NOMO-1 treated with DMSO at 0.1 percent for 48 hours (cell line): Measurements from ENCODE around the gene SYT13.

Experiments
- DNase-seq: peaks from one replicate; lab custom pipeline; 2025; ENCODE audit not compliant: unreplicated experiment; lab: John Stamatoyannopoulos, UW

SYT13 gene

DNA sequence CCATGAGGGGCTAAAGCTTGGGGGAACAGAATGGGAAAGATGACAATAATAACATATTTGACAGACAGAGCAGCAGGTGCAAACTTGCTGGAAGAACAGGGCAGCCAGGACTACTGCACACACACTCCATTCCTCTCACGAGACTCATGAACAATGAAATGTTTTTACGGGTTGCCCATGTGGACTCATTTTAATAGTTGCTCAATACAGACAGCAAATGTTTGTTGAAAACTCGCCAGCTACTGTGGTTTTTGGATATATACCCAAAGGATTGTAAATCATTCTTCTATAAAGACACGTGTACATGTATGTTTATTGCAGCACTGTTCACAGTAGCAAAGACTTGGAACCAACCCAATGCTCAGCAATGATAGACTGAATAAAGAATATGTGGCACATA lies 10.3 kb downstream of the SYT13 start:
- DNase-seq: no peak

DNA sequence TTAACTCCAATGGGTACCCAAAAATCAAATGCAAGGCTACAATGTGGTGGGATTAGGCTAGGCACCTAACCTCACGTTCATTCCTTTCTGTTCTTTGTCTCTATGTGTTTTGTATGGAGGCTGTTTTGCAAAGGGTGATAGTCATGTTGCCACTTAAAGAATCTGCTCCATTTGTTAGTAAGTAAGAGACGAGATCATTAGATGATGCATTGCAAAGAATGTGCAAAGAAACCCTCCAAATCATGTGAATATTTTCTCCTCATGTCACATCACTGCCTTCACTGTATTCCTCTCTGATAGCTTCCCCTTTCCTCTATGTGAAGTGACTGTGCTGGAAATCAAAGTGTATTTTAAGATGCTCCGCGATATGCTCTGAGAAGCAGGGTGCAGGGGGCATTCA lies 11.9 kb downstream of the SYT13 start:
- no peak for DNase-seq

DNA sequence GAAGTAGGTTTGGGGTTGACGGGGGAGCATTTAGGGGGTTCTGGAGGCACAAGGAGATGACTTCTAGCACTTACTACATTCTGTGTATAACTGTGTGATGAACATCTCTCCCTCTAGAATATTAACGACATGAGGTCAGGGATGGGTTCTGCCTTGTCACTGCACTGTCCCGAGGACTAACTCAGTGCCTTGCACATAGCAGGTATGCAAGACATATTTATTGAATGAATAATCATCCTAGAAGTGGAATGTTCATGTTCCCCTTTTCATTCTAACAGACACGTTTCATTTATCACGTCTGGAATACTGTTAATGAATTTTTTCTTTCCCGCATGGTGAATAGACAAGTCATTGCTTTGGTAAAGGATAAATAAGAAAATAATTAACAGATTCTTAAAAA lies 12.6 kb downstream of the SYT13 start:
- no peak for DNase-seq

DNA sequence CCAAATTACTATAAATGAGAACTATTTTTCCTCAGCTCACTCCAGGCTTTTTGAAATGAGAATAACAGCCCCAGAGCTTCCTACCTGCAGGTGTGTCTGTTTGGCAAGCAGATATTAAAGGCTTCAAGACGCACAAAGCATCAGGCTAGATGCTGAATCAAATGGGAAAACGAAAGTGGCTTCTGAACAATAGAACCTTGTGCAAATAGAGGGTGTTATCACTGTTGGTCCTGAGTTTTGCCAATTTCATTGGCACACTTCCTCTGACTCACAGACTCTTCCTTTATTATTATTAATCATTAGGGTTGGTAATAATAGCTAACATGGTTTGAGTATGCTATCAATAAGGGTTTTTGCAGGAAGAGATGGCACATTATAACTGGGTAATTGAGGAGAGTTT lies 13.4 kb downstream of the SYT13 start:
- DNase-seq: no peak

DNA sequence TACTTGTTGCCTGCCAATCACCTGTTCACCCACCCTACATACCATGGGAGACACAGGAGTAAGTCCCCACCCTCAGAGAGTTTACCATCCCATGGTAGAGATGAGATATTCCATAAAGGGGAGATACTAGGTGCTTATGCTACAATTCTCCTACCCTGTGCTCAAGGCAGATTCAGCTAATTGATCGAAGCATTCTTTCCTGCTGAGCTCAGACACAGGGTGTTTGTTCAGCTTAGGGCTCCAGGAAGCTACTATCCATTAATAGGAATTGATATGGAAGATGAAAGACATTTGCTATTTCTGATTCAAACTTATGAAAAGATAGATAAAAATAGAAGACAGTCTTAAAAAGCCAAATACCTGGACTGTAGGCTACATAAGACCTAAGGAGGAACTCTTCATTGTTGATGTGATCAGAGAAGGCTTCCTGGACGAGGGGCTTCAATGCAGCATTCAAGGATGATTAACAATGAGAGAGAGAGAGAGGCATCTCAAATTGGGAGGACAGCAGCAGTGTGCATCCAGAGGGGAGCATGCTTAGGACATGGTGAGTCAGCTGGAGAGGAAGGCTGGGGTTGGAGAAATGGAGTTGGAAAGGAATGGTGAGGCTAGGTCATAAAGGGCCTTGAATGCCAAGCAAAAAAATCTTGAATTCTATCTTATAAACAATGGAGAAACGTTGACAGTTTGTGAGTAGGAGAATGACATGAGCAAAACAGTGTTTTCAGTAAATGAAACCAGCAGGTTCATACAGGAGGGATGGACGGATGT lies 15.0 kb downstream of the SYT13 start:
- DNase-seq: no peak

DNA sequence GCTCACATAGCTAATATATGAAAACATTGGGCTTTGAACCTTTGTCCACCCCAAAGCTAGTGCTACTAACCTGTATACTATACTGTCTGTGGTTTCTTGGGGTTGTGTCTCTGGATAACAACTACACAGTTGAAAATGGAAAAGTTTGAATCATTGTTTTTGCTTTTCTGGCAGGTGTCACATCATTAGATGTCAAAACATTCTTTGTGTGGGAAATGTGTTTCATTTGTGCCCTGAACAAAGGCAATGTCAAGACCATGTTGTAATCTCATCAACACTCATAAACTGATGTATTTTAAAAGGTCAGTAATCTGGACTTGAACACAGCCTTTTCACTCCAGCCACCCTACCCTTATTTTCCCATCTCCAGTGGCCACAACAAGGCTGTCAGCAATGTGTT lies 16.5 kb downstream of the SYT13 start:
- no peak for DNase-seq

DNA sequence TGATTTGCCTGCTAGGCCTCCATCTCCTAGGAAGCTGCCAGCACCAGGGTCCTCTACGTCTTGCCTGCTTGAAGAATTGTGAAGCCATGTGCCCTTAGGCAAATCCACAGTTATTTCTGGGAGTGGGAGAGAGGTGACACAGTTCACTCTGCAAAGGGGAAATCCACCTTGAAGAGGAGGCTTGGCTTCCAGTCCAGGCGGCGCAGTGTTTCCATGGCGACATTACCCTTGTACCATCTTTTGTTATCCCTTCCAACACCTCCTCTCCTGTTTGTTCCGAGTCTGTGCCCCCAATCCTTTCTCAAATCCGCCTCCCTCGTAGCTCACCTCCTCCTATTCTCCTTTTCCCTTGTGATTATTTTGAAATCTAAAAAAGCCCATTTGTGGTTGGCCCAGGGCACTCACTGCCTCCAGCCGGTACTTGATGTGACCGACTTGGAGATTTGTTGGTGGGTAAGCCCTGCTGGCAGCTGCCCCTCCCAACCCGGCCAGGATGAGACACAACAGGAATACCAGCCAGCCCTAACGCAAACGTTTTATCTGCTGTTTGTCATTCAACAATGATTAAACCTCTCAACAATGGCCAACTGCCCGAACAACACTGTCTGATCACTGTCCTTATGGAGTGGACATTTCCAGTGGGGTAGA lies 18.4 kb downstream of the SYT13 start:
- DNase-seq: no peak

DNA sequence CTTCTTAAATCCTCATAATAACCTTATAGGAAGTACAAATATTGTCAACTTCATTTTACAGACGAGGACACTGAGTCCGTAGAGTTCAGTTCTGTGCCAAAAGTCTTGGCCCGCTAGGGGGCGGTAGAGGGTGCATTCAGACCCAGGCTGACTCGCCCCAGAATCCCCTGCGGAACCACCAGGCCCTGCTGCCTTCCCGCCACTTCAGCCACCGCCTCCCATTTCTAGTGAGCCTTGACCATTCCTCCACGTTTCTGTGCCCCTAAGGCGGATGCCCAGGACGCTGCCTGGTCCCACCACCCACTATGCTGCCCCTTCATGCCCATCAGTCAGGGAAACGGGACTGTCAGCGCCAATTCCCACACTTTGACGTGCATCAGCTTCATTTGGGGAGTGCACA lies 19.1 kb downstream of the SYT13 start:
- DNase-seq: no peak

DNA sequence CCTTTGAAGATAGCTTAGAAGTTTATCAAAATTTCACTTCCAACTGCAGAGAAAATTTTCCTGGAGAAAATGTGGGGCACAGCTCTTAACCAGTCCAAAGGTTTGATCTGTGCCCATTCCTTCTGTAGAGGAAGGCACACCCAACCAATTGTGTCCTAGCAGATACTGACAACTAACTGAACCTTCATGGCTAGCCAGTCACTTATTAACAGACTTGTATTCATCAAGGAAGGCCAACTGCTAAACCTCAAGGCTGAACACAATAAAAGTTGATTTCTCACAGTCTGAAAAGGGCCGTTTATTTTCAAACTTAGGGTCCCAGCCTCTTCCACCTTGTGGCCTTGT lies 19.5 kb downstream of the SYT13 start:
- DNase-seq: no peak

DNA sequence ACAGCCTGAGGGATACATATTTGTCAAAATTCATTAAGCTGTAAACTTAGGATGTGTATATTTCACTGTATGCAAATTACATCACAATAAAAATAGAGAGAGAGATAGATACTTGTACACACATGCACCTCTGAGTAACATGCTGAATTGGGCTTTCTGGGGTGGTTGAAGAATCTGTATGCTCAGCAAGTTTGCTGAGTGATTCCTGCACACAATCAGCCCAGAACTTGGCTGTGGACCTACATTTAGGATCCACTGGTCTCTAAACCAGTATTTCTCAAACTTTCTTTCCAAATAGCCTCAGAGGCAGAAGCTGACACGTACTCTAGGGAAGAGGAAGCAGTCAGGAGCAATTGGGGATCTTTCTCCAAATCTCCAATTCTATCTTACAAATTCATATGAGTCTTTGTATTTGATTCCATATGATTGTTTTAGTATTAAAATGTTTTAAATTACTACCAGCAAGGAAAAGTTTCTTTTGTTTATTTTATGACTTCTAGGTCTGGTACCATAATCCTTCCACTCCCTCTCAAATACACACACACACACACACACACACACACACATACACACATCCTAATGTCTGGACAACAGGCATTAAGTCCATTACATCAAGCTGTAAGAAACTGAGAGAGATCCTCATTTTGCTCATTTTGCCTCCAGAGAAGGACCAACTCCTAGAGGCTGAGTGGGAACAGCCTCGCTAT lies 20.0 kb downstream of the SYT13 start:
- no peak for DNase-seq

DNA sequence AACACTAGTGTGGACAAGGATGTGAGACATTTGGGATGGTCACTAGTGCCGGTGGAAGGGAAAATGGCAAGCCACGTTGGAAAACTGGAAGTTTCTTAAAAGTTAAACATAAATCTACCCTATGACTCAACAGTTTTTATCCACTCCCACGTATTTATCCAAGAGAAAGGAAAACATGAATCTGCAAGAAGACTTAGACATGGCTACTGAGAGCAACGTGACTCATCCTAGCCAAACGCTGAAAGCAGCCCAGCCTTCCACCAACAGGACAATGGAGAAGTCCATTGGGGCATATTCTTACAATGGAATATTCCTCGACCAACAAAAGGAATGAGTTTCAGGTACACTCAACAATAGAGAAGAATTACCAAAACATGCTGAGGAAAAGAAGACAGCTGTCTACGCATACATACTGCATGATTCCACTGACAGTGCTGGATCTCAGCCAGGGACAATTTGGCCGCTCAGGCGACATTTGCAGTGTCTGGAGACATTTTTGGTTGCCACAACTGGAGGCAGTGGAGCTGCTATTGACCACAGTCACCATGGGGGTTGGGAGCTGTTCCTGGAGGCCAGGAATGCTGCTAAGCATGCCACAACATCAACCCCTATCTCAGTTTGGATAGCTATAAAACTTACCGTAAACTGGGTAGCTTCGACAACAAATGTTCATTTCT lies 21.2 kb downstream of the SYT13 start:
- DNase-seq: no peak

DNA sequence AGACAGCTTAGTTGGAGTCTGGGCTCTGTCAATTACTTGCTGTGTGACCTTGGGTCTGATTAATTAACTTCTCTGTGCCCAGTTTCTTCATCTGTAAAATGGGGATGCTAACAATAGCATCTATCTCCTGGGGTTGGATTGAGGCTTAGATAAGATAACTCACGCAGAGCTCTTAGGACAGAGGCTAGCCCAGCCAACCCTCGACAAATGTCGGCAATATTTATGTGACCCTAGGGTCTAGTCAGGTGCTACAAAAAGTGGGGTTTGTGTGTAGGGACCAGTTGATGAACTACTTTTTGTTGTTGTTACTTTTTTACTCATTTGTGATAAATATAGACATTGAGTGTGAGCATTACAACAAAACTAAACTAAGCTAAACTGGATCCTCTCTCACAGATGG lies 22.4 kb downstream of the SYT13 start:
- DNase-seq: no peak

DNA sequence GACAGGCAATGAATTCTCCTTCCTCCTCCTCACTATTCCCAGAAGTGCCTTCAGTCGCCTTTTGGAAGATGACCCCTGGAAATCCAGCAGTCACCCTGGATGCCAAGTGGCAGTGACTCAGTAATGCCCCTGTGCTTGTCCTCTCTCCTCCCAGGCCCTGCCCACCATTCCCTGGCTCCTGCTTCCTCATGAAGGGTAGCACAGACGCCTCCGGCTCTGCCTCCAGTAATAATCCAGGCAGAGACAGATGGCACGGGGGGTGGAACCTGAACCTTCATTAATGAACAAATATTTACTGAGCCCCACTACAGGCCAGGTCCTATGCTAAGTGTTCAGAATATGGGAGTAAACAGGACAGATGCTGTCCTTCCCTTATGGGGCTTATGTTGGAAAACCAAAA lies 23.2 kb downstream of the SYT13 start:
- DNase-seq: no peak

DNA sequence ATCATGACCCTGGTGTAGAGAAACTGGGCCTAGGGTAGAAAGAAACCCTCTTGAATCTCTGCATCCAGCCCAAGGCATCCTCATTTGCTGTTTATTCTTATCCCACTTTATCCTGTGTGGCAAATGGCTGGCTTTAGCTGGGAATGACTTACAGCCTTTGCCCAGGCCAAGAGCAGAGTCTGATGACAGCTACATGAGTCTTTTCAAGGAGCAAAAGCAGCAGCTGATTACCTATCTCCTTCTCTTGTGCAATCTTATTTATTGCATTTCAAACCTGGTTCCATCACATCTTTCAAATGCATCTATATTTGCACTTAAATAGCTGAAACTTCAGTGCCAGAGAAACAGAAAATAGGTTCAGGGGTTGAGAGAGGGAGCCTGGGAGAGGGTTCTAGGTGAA lies 26.1 kb downstream of the SYT13 start:
- DNase-seq: no peak

DNA sequence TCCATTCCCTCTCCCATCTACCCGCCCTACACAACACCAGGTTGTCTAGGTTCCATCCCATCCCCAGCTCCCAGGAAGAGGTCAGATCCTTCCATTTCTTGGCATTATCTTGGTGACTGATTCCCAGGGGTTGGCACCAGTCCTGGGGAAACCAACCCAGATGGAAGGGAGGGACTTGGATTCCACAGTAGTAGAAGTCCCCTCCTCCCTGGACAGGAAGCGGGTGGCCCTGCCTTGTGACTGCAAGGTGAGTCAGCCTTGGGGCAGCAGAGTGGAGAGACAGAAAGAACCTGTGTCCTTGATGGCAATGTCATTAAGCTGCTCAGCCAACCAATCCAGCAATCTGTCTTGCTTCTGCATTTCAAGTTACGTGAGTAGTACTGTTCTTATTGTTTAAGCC lies 26.5 kb downstream of the SYT13 start:
- DNase-seq: no peak

DNA sequence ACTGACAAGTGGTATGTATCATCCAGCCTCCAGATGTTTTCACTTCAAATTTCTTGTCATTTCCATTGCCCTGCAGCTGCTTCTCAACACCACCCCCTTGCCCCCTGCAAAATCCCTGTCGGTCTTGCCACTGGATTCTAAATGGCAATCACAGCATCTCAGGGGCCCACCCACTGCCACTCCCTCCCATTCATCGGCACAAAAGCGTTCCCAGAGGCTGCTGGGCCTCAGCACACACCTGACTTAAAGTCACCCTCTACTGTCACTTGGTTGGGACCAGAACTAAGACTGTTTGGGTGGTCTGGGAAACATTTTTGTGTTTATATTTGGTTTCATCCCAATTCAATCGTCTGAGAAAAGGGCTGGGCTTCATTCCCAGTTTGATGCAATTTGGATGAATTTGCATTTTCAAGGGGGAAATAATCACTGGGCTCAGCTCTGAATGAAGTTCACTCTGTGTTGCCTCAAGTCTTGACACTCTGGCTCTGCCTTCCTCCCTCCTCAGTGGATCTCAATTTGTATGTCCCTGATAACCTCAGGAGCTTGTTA lies 27.1 kb downstream of the SYT13 start:
- no peak for DNase-seq

DNA sequence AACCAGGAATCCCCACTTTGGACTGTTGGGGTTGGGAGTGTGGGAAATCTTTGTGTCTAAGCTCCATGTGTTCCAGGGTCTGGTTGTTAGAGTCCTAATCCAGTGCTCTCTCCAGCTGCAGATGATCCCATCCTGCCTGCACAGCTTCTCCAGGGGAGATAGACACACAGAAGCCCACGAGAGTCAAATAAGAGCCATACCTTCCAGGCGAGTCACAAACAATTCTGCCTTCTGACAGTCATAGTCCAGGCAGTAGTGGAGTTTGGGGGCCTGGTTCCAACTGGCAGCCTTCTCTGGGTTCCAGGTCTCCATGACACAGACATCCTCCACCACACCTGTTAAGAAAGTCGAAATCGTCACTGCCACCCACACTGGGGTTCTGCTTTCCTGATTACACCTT lies 32.1 kb downstream of the SYT13 start:
- no peak for DNase-seq

DNA sequence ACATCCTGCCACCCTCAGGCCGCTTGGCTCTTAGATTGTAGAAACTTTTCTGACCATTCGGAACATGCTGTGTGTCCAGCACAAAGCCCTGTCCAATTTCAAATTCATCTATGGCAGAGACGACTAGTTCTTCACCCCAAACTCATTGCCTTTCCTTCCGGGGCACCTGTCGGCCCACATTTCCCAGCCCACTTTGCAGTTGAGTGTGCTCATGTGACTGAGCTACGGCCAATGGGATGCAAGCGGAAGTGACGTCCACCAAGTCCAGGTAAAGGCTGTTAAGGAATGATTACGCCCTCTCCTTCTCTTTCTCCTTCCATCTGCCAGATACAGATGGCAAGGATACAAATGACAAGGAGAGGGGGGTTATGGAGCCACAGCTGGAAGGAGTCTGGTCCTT lies 32.5 kb downstream of the SYT13 start:
- DNase-seq: no peak

DNA sequence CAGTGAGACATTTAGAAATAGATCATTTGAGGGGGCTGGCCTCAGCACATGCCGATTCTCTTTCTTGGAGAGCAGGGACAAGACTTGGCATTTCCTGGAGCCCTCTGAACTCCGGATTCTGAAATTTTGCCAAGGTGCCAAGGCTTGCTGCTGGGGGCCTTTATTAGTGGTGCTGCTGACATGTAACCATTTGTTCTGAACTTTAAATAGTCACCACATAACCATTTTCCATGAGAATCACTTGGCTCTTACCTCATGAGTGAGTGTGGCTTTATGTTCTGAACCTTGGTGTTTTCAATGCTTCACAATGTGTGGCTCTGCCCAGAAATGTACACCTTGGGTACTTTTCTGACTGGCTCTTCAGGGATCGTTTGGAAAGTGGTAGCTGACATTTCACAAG lies 33.3 kb downstream of the SYT13 start:
- no peak for DNase-seq

DNA sequence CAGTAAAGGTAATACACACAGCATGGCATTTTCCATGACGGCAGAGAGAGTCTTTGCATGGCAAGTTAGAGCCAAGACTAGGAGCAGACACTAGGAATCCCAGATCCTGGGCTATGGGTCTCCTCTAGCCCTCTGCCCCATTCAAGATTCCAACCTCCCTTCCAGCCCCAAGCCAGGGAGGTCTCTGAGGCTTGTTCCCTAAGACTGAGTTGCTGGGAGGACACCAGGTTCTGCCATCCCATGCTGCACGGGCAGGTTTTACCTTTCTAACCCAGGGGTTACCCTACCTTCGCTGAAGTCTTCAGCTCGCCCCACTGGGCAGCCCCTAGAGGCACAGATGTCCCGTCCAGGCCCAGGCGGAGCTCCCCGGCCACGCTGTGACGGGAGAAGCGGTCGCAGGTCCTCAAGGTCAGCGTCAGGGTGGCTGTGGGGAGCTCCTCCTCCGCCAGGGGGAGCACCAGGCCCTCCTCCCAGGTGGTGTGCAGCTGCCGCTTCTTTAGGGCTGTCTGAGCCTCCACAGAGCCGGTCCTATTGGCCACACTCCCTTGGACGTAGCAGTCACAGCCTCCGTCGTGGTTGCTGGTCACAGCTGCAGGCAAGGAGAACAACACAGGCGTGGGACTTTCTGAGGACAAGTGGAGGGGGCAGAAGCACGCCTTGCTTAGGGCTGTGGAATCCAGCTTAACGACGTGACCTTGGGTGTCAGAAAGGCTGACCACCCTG lies 33.8 kb downstream of the SYT13 start:
- no peak for DNase-seq
